Endometrial microvascular endothelial cells (primary cell): Measurements from ENCODE around the gene CDX2. TPM values are rescaled to one million over a fixed set of nuclear protein-coding genes. Genes with fewer than 3 reads are reported as not detected.
"Not testable (repeated sequence)": the region's sequence is repeated elsewhere in the genome, so short reads cannot be mapped to it uniquely, and the experiment has no call there.

Source experiments
- in situ Hi-C: cut with HindIII; loops from 2 replicates; pipeline ENCODE4 v1.10.0; 2017; ENCODE audit warnings: low sequenced_read_pairs, low pct_unique_long_range_greater_than_20kb; ENCODE audit errors: inconsistent ontology term
- total RNA-seq: library from RNA; depleted of rRNA; stranded (reverse); fragments of >200 nt; gene quantifications from one replicate; pipeline ENCODE4 v1.2.3, GENCODE V29; 2015; ENCODE audit errors: inconsistent ontology term

CDX2 gene
- total RNA-seq, 1 donor from 2014 or later: not detected

DNA sequence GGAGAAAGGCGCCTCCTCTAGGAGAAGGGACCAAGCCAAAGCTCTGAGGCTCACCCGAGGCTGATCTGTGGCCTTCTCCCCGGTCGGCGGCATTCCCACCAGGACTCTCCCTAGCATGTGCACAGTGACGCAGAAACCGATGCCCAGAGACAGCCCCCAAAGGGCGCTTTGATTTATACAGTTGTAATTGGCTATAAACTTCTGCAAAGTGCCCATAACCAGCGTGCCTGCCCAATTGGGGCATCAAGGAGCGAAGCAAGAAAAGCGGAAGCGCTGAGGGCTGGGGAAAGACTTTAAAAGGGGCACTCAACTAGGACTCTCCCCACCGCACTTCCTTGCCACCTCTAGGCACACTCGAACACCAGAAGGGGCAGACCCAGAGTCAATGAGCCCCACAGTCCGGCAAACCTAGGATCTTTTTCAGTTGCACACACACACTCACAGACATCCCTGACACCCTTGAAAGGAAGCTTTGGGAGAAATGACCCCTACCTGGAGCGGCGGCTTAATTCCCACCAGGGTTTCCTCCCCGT lies 1.8 kb downstream of the CDX2 start:
- in situ Hi-C loops: no loop called here

DNA sequence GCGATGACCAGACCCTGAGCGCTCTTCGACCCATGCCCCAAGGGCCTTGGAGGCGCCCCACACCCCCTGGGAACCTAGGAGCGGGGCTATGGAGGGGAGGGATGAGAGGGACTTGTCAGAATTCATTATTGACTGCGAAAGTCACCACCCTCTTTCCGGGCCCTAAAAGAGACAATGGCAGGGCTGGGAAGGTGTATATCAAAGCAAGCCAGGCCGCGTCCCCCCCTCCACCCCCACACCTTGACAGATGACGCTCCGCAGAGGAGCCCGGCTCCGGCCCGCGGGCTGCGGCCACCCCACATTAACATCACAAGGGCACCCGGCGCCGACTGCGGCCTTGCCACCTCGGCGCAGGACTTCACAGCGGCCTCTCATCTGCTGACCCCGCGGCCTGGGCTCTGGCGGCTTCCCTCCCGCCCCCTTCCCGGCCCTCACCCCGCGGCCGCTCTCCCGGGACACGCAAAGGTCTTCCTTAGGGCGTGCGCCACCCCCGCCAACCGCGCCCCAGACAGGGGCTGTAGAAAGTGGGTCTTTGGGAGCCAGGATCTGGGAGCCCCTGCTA lies 2.4 kb downstream of the CDX2 start:
- in situ Hi-C loops: no loop called here

DNA sequence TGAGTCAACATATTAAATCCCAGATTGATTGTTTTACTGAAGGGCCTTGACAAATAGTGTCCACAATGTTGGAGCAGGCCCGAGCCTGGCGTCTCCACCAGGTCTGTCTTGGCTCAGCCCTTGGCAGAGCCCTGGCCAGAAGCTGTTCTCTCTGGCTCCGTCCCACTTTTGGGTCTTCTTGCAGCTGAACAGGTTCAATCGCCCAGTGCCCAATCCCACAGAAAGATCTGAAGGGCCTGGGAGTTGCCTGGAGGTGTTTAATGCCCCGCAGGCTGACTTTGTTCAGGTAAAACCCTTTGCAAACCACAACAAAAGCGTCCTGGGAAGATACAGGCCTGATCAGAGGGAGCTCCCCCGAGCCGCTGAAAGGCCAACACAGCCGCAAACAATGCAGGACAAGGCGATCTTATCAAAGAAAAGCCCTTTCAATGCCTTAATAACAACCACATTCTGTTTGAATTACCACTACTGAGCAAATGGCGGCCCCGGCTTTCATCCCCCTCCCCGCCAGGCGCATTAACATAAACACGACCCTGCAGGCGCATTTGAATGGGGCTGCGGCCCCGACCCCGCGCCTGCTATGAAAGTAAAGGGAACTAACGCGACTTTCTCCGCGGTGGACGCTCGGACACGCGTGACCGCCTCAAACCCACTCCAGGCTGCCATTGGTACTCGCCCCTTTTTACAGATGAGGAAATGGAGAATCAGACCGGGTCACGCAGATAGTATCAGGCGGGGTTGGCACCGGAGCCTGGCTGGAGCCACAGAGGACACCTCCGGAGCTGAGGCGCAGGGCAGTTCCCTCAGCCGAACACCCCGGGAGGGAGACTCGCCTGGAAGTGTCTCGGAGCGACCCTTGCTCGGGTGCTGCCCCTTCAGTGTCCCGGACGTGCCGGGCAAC lies 3.1 kb downstream of the CDX2 start:
- in situ Hi-C loops: no loop called here

DNA sequence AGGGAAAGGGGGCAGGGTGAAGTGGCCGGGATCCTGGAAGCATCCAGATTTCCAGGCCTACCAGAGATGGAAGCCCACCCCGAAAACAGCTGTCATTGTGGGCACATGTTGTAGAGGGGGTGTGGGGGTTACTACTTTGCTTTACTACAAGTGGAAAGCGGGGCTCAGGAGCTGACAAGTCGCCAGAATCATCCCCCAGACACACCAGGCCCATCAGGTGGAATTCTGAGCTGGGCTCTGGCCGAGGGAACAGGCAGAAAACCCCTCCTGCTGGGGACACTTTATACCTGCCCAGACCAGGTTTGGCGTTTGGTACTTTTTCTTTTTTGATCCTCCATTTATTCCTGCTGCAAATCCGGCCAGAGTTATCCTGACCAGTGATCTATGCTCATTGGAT lies 3.8 kb downstream of the CDX2 start:
- in situ Hi-C loops: no loop called here

DNA sequence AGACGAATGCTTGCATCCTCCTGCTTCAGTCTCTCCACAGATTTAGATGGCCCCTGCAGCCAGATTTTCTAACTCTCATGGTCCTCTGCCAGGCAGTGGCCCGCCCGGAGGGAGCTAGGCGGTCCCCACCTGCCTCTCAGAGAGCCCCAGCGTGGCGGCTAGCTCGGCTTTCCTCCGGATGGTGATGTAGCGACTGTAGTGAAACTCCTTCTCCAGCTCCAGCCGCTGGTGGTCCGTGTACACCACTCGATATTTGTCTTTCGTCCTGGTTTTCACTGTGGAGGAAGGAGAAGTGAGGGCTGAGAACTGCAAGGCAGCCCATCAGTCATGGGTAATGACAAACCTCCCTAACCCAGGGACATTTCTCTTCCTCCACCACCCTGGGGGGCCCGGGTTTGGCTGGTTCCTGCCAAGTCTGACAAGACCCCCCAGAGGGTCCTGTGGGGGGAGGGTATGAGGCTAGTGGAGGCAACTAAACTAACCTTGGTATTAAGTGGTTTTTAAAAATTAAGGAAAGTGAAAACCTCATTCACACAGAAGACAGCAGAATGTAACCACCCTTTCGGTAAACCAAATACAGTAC lies 4.3 kb downstream of the CDX2 start:
- in situ Hi-C loops: no loop called here

DNA sequence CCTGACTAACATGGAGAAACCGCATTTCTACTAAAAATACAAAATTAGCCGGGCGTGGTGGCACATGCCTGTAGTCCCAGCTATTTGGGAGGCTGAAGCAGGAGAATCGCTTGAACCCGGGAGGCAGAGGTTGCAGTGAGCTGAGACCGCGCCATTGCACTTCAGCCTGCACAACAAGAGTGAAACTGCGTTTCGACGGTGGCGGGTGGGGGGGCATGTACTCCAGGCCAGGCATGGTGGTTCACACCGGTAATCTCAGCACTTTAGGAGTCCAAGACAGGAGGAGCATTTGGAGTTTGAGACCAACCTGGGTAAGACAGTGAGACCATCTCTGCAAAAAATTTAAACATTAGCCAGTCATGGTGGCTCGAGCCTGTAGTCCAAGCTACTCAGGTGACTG lies 4.9 kb downstream of the CDX2 start:
- in situ Hi-C loops: not testable (repeated sequence)

DNA sequence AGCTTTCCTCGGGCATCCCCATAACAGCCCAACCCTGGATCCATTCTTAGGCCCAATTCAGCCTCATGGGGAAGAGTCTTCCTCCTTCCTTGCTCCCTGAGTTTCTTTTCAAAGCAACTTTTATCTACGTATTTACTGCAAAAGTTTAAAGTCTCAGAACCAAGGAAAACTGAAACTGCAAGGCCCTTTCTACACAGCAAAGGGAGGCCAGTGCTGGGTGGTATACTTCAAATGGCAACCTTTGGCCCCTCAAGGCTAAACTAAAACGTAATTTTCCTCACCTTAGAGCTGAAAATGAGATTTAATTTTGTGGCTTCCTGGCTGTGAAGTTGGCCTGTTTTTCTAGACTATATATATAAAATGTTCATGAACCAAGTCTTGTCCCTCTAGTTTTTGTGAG lies 5.6 kb downstream of the CDX2 start:
- in situ Hi-C loops: no loop called here

DNA sequence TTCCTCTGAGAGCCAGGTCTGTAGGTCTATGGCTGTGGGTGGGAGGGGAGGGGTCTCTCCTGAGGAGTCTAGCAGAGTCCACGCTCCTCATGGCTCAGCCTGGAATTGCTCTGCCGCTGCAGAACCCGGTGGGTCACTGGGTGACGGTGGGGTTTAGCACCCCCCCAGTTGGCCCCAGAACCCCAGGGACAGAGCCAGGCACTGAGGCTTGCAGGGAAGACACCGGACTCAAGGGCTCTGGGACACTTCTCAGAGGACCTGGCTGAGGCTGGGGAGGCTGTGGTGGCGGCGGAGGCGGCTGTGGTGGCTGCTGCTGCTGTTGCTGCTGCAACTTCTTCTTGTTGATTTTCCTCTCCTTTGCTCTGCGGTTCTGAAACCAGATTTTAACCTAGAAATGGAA lies 6.1 kb downstream of the CDX2 start:
- in situ Hi-C loops: no loop called here

DNA sequence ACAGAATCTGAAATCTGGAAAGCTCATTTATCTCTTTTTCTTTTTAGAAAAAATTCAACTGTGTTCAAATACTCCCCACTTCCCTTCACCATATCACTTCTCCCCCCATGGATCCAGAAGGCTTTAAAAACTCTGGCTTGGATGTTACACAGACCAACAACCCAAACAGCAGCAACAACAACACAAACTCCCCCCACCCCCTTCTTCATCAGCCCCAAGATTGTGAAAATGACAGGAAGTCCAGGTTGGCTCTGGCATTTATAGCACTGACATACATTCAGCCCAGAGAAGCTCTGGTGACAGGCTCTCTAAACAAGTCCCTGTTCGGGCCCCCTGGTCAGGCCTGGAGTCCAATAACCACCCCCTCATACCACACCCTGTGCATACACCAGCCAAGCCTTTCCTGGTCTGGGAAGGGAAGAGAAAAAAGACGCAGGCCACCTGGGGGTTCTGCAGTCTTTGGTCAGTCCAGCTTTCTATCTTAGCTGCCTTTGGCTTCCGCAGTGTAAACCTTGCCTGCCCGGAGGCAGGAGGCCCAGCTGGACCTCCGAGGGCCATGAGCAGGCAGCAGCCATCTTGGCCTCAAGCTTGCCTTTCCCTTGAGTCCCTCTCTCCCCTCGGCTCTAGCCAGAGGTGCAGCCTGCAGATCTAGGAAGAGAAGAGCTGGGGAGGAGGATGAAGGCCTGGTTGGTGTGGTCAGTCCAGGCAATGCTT lies 6.8 kb downstream of the CDX2 start:
- in situ Hi-C loops: no loop called here

DNA sequence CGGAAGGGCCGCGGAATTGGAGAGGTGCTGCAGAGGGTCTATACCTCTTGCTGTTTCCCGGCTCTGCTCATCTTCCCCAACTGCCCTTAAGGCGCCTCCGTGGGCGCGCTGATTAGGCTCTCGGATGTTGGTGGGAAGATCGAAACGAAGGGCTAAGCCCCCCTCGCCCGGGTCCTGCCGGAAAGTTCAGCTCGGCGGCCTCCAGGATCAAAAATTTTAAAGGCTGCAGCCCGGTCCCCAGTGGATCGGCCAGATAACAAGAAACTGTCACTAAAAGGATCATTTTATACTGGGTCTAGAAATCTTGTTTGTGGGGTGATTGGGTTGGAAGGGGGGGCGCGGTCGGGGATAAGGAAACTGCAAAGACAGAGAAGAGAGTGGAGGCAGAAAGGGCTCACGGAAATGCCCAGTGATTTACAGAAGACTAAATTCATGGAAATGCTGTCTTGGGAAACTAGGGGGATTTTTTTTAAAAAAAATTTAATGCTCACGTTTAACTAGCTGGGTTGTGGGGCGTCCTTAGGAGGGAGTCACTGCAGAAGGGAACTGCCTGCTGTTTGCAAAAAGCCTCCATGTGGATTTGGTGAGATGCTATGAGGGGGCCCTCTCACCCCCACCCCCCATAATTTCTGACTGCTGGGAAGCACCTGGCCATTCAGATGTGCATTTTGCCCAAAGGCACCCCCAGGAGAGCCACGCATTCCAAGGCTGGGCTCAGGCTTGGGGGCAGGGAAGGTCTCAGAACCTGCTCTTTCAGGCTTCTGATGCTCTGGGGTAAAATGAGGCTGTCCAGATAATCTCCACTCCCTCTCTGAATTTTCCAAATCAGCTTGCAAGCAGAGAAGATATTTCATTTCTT lies 7.7 kb downstream of the CDX2 start:
- in situ Hi-C loops: no loop called here

DNA sequence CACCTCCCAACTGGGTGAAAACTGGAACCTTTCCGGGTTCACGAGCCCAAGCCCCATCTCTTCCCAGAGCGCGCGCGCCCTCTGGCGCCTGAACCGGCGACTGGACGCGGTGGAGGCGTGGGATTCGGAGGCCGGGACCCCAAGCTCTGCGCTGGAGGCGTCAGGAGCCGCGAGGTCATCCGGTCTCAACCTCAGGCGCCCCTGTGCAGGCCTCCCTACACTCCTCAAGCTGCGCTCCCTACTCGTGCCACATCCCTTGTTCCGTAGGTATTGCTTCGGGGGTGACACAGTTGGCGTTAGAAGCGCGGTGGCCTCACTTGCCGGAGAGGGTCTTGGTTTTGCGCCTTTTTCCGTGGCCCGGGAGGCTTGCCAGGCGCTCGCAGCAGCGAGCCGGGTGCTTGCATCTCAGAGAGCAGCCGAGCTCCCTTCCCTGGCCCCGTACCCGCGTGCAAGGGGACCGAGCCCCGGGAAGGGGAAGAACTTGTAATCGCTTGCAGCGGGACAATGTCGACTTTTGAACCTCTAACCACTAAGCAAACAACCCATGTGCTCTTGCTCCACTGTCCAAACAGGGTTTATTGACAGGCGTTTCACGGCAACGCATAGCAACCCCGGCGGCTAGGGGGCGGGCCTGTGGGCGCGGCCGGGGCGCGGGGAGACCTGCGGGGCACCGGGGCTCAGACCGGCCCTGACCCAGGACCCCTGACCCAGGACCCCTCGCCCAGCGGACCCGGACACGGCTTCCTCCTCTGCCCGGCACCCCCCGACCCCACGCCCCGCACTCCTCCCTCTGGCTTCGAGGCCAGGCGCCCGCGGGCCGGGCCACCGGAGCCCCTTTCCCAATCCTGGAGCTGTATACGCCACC lies 8.5 kb downstream of the CDX2 start:
- in situ Hi-C loops: no loop called here

DNA sequence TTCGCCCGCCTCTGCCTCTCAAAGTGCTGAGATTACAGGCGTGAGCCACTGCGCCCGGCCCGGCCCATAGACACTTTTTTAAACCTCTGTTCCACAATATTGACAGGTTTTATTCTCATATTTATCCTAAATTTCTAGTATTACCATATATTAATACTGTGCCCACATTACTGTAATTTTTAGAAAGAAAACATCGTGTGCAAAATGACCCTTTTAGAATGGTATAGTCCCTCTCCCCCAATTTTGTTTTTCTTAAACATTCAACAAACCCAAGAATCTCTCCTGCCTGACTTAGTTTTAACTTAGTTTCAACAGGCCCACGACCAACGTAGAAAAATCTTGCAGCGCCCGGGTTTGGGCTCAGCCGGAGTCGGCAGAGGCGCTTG lies 9.1 kb downstream of the CDX2 start:
- in situ Hi-C loops: no loop called here

DNA sequence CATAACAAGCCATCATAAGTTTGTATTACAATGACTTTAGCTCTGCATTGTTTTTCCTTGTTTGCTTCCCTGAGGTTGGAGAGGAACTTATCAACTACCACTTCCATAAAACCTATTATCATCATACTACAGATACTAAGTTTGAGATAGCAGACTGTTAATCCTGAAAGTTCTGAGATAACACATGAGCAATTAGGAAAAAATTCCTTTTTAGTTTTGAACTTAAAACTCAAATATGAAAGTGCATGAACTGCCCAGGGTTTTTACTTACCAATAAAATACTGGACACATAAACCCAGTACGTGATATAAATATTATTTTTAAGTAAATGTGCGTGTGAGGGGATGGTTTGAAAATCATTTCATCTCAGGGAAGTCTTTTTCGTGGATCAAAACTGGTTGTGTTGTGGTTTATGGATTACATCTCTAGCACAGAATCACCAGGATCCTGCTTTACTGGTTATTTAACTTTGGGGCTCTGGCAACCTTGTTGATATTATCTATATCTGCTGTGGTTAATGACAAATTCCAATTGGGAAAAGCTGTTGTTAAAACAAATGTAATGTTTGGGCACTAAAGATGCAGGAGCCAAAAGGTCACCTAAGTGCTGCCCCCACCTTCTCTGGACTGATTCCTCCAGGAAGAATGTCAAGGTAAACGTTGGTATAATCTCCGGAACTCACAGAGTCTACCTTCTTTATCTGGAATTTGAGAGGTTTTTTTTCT lies 12.4 kb downstream of the CDX2 start:
- in situ Hi-C loops: no loop called here

DNA sequence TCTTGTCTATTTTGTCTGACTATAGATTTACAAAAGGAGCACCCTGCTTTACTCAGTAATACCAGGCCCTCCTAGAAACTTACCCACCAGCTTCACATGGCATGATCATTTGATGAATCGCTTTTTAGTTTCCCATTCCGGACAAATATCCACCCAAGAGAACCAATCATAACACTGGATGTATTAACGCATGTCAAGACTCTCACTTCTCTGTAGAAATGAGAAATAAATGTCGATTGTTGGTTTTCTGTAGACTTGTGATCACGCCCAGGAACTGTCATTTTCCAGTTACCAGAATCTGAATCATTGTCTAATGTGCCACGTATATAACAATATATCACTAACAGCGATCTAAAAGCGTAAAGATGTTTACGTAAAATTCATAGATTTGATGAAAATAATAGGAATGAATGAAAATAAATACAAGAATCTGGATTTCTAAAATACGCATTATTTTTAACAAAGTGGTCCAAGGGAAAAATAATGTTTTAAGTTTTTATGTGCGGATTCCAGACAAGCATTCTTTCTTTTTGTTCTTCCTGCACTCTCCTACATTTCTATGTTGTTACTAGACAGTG lies 14.0 kb downstream of the CDX2 start:
- in situ Hi-C loops: no loop called here

DNA sequence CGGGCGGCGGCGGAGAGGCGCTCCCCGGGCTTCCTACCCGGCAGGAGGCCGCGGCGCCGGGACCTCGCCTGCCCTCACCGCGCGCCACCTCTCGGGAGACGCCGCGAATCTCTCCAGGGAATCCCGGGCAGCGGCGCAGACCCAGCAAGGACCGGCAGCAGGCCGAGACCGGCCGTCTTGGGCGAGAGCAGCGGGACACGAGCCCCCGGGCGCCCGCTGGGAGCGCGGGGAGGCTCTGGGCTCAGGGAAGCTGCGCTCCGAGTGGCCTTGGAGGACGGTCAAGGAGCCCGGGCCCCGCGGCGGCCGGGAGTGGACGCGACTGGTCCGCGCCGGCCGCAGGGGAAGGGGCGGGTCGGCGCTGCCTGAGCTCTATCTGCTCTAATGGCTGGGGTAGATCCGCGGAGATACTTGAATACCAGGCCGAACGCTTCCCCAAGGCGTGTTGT lies 14.7 kb downstream of the CDX2 start:
- in situ Hi-C loops: no loop called here

DNA sequence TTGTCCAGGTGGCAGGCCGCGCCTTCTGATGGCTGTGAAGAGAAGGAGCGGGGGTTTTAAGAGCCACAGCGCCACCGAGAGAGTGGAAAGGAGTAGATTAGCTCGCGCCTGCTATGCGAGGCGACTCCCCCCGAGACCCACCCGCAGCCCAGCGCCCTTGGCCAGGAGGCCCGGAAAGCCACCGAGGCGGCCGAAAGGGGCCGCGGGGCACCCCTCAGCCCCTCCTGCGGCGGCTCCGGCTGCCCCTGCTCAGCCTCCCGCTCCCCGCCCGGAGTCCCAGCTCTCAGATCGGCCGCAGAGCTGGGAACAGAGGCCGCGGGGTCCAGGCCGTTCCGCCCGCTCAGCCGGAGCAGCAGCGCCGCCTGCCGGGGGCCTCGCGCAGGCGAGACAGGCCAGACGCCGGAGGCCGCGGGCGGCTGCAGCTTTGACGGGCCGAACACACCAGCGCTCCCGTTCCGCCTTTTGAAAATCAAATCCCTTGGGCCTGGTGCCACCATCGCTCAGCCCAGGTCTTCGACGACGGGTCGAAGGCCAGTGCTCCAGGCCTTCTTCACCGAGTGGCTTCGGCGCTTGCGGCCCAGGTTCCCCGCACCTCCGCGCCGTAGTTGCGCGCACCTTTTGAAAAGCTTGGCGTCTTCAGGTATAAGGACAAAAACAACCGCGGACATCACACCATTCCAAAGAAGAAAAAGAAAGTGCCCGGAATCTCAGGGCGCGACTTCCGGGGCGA lies 15.3 kb downstream of the CDX2 start:
- in situ Hi-C loops: no loop called here
